NB4 (cell line): ENCODE measurements around the gene TNRC18.
"Not testable (repeated sequence)": the region's sequence is repeated elsewhere in the genome, so short reads cannot be mapped to it uniquely, and the experiment has no call there.

ENCODE experiments used
- DNase-seq: peaks from one replicate; pipeline ENCODE4 v3.0.0; 2010; ENCODE audit warnings: low read depth
- H3K4me3 ChIP-seq: one replicate; pipeline ENCODE4 v1.5.1; 2011; ENCODE audit warnings: mild to moderate bottlenecking, low read depth, low read length, moderate library complexity
- CTCF ChIP-seq: IDR thresholded peaks from one replicate; pipeline ENCODE4 v1.5.1; 2012; ENCODE audit warnings: low read depth, low read length
- MAX ChIP-seq: IDR thresholded peaks from 2 replicates; pipeline ENCODE4 v1.6.1; 2011; ENCODE audit warnings: low read depth, low read length
- MYC ChIP-seq: IDR thresholded peaks from 2 replicates; pipeline ENCODE4 v1.6.1; 2011; ENCODE audit warnings: low read depth, low read length
- POLR2A ChIP-seq: IDR thresholded peaks from 2 replicates; pipeline ENCODE4 v1.6.1; 2011; ENCODE audit warnings: mild to moderate bottlenecking; ENCODE audit not compliant: insufficient read length; ENCODE audit errors: extremely low read depth

TNRC18 gene

GRCh38 chr7:5300366-5300765 is 123.3 kb downstream of the TNRC18 start:
- no peak for TF ChIP-seq CTCF
- no peak for TF ChIP-seq POLR2A
- no peak for TF ChIP-seq MYC
- TF ChIP-seq MAX, result no peak
- no peak for DNase-seq
- H3K4me3 ChIP-seq, result no peak overlapping the region

GRCh38 chr7:5296611-5297226 is 126.9 kb downstream of the TNRC18 start:
- H3K4me3 ChIP-seq, result no peak overlapping the region
- DNase-seq, result no peak
- TF ChIP-seq MAX, result no peak
- TF ChIP-seq POLR2A, result no peak
- TF ChIP-seq MYC, result no peak
- no peak for TF ChIP-seq CTCF

GRCh38 chr7:5296015-5296610 is 127.5 kb downstream of the TNRC18 start:
- no peak for TF ChIP-seq MYC
- TF ChIP-seq POLR2A, result no peak
- no peak for TF ChIP-seq CTCF
- no peak for TF ChIP-seq MAX
- H3K4me3 ChIP-seq, result no peak overlapping the region

GRCh38 chr7:5295039-5296014 is 128.3 kb downstream of the TNRC18 start:
- TF ChIP-seq POLR2A (no peak), MAX (no peak), CTCF (no peak), MYC (no peak)
- no peak overlapping the region for H3K4me3 ChIP-seq

More at GRCh38 chr7:5296015-5296610, 127.5 kb downstream of the TNRC18 start:
- DNase-seq, result no peak

GRCh38 chr7:5294169-5294987 is 129.3 kb downstream of the TNRC18 start:
- no peak overlapping the region for H3K4me3 ChIP-seq
- TF ChIP-seq POLR2A (no peak), MYC (no peak), CTCF (no peak), MAX (no peak)
- no peak for DNase-seq

More at GRCh38 chr7:5295039-5296014, 128.3 kb downstream of the TNRC18 start:
- no peak for DNase-seq

- not testable (repeated sequence) for DNase-seq, H3K4me3 ChIP-seq
Measured at GRCh38 chr7:5291711-5292335, 131.8 kb downstream of the TNRC18 start.
